HCT116 (cell line): Measurements from ENCODE around the gene NTSR1.

Source experiments
- EZH2 ChIP-seq: fragments of 200-600 bp; sonication (generic); IDR thresholded peaks from 2 replicates; pipeline ENCODE4 v1.6.1; 2017; ENCODE audit warnings: antibody characterized with exemption, mixed run types
- EZH2phosphoT487 ChIP-seq: fragments of 200-600 bp; IDR thresholded peaks from 2 replicates; pipeline ENCODE4 v1.6.1; 2018; ENCODE audit warnings: antibody characterized with exemption, borderline replicate concordance
- POLR2A ChIP-seq: IDR thresholded peaks from 2 replicates; pipeline ENCODE4 v1.7.0; 2011; ENCODE audit warnings: borderline replicate concordance; ENCODE audit not compliant: insufficient read depth, insufficient read length; ENCODE audit errors: extremely low read depth
- POLR2AphosphoS5 ChIP-seq: IDR thresholded peaks from 2 replicates; pipeline ENCODE4 v1.6.1; 2011; ENCODE audit warnings: mild to moderate bottlenecking, low read depth, low read length, moderate library complexity
- RAD21 ChIP-seq: IDR thresholded peaks from 2 replicates; pipeline ENCODE4 v1.6.1; 2012; ENCODE audit warnings: low read depth, mild to moderate bottlenecking
- SIN3A ChIP-seq: IDR thresholded peaks from 2 replicates; pipeline ENCODE4 v1.6.1; 2012; ENCODE audit warnings: low read depth
- SP1 ChIP-seq: IDR thresholded peaks from 2 replicates; pipeline ENCODE4 v1.6.1; 2012; ENCODE audit warnings: low read depth
- ZNF274 ChIP-seq: fragments of 200-500 bp; sonication (Bioruptor generic); IDR thresholded peaks from 2 replicates; pipeline ENCODE4 v1.6.1; 2014; ENCODE audit warnings: mild to moderate bottlenecking, low read depth, low read length, inconsistent platforms
- TF ChIP-seq, protein P1 (sequence below), 3 experiments: fragments of 200-600 bp in 1 of 3; sonication (generic) in 1 of 3; IDR thresholded peaks in 2 of 3; conservative IDR thresholded peaks in 1 of 3; 2 replicates each; pipeline ENCODE4 v1.5.1; 2012 to 2017; ENCODE audit warnings: low read depth in 2 of 3, low read length in 2 of 3, antibody characterized with exemption in 1 of 3, borderline replicate concordance in 1 of 3, control low read depth in 1 of 3, mild to moderate bottlenecking in 1 of 3, mixed read lengths in 1 of 3, mixed run types in 1 of 3, moderate library complexity in 1 of 3; ENCODE audit not compliant: insufficient read depth in 1 of 3
- TF ChIP-seq, protein P2 (sequence below): IDR thresholded peaks from 2 replicates; pipeline ENCODE4 v1.6.1; 2011; ENCODE audit warnings: mild to moderate bottlenecking, low read length, moderate library complexity; ENCODE audit not compliant: insufficient replicate concordance; ENCODE audit errors: extremely low read depth

DNA sequence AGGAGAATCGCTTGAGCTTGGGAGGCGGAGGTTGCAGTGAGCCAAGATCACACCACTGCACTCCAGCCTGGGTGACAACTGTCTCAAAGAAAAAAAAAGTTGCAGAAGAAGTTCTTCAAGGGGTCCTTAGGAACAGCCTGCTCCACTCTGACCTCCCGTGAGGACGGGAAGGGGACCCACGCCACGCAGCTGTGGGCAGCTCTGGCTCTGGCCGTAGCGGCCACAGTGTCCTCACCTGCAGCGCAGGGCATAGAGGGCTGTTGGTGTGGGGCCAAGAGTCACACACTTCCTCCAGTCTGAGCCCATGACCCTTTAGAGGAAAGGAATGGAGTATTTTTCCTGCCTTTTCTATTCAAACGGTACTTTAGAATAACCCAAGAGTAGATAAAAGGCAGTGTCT is 5.4 kb downstream of the NTSR1 start:
- TF ChIP-seq, protein P1, sequence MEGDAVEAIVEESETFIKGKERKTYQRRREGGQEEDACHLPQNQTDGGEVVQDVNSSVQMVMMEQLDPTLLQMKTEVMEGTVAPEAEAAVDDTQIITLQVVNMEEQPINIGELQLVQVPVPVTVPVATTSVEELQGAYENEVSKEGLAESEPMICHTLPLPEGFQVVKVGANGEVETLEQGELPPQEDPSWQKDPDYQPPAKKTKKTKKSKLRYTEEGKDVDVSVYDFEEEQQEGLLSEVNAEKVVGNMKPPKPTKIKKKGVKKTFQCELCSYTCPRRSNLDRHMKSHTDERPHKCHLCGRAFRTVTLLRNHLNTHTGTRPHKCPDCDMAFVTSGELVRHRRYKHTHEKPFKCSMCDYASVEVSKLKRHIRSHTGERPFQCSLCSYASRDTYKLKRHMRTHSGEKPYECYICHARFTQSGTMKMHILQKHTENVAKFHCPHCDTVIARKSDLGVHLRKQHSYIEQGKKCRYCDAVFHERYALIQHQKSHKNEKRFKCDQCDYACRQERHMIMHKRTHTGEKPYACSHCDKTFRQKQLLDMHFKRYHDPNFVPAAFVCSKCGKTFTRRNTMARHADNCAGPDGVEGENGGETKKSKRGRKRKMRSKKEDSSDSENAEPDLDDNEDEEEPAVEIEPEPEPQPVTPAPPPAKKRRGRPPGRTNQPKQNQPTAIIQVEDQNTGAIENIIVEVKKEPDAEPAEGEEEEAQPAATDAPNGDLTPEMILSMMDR (IDR thresholded peaks at IDR 0.05 in 2 of 3, conservative IDR thresholded peaks at IDR 0.05 in 1 of 3; ENCODE audit: borderline replicate concordance in 1 of 3, insufficient read depth in 1 of 3, low read depth in 2 of 3, low read length in 2 of 3) = no peak
- TF ChIP-seq ZNF274 (no peak), EZH2 (no peak), POLR2A (no peak), SIN3A (no peak), POLR2AphosphoS5 (no peak; the same call in 1 of the 2 replicates), EZH2phosphoT487 (no peak), SP1 (no peak), RAD21 (no peak)
- TF ChIP-seq, protein P2, sequence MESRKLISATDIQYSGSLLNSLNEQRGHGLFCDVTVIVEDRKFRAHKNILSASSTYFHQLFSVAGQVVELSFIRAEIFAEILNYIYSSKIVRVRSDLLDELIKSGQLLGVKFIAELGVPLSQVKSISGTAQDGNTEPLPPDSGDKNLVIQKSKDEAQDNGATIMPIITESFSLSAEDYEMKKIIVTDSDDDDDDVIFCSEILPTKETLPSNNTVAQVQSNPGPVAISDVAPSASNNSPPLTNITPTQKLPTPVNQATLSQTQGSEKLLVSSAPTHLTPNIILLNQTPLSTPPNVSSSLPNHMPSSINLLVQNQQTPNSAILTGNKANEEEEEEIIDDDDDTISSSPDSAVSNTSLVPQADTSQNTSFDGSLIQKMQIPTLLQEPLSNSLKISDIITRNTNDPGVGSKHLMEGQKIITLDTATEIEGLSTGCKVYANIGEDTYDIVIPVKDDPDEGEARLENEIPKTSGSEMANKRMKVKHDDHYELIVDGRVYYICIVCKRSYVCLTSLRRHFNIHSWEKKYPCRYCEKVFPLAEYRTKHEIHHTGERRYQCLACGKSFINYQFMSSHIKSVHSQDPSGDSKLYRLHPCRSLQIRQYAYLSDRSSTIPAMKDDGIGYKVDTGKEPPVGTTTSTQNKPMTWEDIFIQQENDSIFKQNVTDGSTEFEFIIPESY = no peak
